K562 (cell line): ENCODE data around the gene RBM3. TPM values are rescaled to one million over a fixed set of nuclear protein-coding genes. Genes with fewer than 3 reads are reported as not detected.
A peak's percentile ranks its signal among the peaks of the same experiment; 100 is the strongest.

Experiments
- ARNT ChIP-seq, 2 experiments: fragments of 450-650 bp; IDR thresholded peaks; 2 replicates each; pipeline ENCODE4 v1.6.1; 2016; ENCODE audit warnings: mild to moderate bottlenecking in 1 of 2
- CREB1 ChIP-seq, 2 experiments: sonication (generic) in 1 of 2; formaldehyde crosslinking in 1 of 2; IDR thresholded peaks; 2 replicates each; pipeline versions ENCODE4 v1.6.1 to v1.8.0; 2012 to 2022; ENCODE audit warnings: inconsistent platforms in 1 of 2, mild to moderate bottlenecking in 1 of 2, missing genetic modification reagents in 1 of 2, moderate library complexity in 1 of 2
- FOXA1 ChIP-seq: fragments of 450-650 bp; IDR thresholded peaks from 2 replicates; pipeline ENCODE4 v1.6.1; 2016; ENCODE audit warnings: mild to moderate bottlenecking, borderline replicate concordance
- NCOA2 ChIP-seq, 2 experiments: fragments of 450-650 bp; IDR thresholded peaks; 2 replicates each; pipeline ENCODE4 v1.6.1; 2018; ENCODE audit warnings: mild to moderate bottlenecking in 2 of 2, moderate library complexity in 1 of 2; ENCODE audit not compliant: partially characterized antibody in 2 of 2
- PURB ChIP-seq: sonication (generic); formaldehyde crosslinking; IDR thresholded peaks from 2 replicates; pipeline ENCODE4 v1.9.0; 2021; ENCODE audit warnings: low read depth, mild to moderate bottlenecking, missing genetic modification reagents
- REST ChIP-seq, 2 experiments: fragments of 450-650 bp; formaldehyde crosslinking in 1 of 2; IDR thresholded peaks; 2 replicates each; pipeline versions ENCODE4 v1.4.0 to v1.6.1; 2014 to 2020; ENCODE audit warnings: mild to moderate bottlenecking in 2 of 2, borderline replicate concordance in 1 of 2, low read depth in 1 of 2
- STAT6 ChIP-seq: sonication (generic); formaldehyde crosslinking; IDR thresholded peaks from 2 replicates; pipeline ENCODE4 v1.8.1; 2023; ENCODE audit warnings: mild to moderate bottlenecking, missing genetic modification reagents
- U2AF2 ChIP-seq: fragments of 200-400 bp; formaldehyde crosslinking; optimal IDR thresholded peaks from 2 replicates; pipeline ENCODE3; 2017; ENCODE audit warnings: low read depth, mild to moderate bottlenecking, low read length
- ZNF274 ChIP-seq: IDR thresholded peaks from 2 replicates; pipeline ENCODE4 v1.6.1; 2011; ENCODE audit warnings: low read depth, mild to moderate bottlenecking, low read length, moderate library complexity, borderline replicate concordance
- polyA plus RNA-seq, 8 experiments: library from polyadenylated mRNA; depleted of rRNA in 4 of 8; stranded (reverse) in 5 of 8; unstranded in 3 of 8; fragments of >200 nt; fragmentation: Nextera tagmentation in 2 of 8; fragmentation: Illumina TruSeq in 1 of 8; extraction: Ambion mirVana in 2 of 8; extraction: Trizol in 1 of 8; gene quantifications; 2 replicates each; pipeline versions ENCODE4 v1.2.1 to v1.2.3, GENCODE V29; 2011 to 2014; ENCODE audit warnings: inconsistent platforms in 1 of 8, missing spikeins in 1 of 8
- total RNA-seq, 7 experiments: library from RNA; depleted of rRNA in 6 of 7; stranded (reverse); fragments of >200 nt in 6 of 7; fragmentation: Illumina TruSeq in 2 of 7; extraction: Trizol in 2 of 7; gene quantifications; 2 replicates each; pipeline versions ENCODE4 v1.2.1 to v1.2.3, GENCODE V29; 2011 to 2021; ENCODE audit warnings: low replicate concordance in 1 of 7

The RBM3 gene
- total and polyA plus RNA-seq, 9 of the 15 experiments (the other 6 are each of a cell fraction or from before 2014, with no cell fraction given), result 70.3 to 272 (median 209) TPM

- TF ChIP-seq REST (IDR thresholded peaks at IDR 0.05; ENCODE audit: borderline replicate concordance) (peak; percentile 16; the same call in 1 of the 2 replicates), REST (CRISPR knock-in tag; IDR thresholded peaks at IDR 0.05; ENCODE audit: low read depth) (no peak), NCOA2 (IDR thresholded peaks at IDR 0.05; ENCODE audit: partially characterized antibody in 2 of 2) (no peak), ZNF274 (no peak), U2AF2 (no peak), ARNT (IDR thresholded peaks at IDR 0.05) (no peak), FOXA1 (no peak), STAT6 (no peak), CREB1 (IDR thresholded peaks at IDR 0.05) (peak; percentile 97), CREB1 (CRISPR knock-in tag; IDR thresholded peaks at IDR 0.05) (peak; percentile 92), PURB (no peak)
These were observed 34.8 kb upstream of the RBM3 start, which contains the start of gene TBC1D25 (continued) for GRCh38 chrX:48539345-48540027.
